D341Med (cell line): ENCODE results near the gene P2RY2.
"Not testable (repeated sequence)": the region's sequence is repeated elsewhere in the genome, so short reads cannot be mapped to it uniquely, and the experiment has no call there.

Experiments used
- DNase-seq: peaks from one replicate; pipeline ENCODE4 v3.0.0; 2012; ENCODE audit warnings: low spot score

Gene P2RY2

DNA sequence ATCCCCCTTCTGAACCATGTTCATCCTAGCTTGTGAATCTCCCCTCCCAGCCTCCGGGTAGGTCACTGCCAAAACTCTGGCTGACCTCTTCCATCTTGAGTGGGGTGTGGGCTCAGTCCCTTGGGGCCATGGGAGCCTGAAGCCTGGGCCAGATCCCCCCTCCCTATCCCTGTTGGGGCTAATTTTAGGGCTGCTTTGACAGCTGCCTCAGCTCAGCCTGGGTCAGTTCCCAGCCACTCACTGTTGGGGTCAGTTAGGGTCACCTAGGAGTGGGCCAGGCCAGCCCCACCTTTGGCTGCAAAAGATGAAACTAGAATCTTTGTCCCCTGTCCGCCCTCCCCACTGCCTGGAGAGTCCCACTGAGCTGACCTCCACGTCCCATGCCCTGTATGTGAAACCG, 29.8 kb upstream of the P2RY2 start:
- no peak for DNase-seq

DNA sequence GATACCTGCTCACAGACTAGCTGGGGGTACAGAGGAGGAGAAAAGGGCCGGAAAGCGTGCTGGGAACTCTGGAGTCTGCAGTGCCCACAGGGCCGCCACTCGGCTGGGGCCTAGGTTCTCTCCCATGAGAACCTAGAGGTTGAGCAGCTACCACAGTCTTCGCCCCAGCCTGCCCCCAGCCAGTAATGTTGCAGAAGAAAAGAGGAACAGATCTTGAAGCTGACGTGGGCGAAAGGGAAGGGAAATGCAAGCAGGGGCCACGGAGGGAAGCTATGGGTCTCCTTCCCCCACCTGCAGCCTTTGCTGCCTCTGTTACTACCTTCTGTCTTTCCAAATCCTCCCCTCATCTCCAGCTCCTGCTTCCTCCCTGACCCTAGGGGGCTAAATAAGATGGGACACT, 28.8 kb upstream of the P2RY2 start:
- no peak for DNase-seq

DNA sequence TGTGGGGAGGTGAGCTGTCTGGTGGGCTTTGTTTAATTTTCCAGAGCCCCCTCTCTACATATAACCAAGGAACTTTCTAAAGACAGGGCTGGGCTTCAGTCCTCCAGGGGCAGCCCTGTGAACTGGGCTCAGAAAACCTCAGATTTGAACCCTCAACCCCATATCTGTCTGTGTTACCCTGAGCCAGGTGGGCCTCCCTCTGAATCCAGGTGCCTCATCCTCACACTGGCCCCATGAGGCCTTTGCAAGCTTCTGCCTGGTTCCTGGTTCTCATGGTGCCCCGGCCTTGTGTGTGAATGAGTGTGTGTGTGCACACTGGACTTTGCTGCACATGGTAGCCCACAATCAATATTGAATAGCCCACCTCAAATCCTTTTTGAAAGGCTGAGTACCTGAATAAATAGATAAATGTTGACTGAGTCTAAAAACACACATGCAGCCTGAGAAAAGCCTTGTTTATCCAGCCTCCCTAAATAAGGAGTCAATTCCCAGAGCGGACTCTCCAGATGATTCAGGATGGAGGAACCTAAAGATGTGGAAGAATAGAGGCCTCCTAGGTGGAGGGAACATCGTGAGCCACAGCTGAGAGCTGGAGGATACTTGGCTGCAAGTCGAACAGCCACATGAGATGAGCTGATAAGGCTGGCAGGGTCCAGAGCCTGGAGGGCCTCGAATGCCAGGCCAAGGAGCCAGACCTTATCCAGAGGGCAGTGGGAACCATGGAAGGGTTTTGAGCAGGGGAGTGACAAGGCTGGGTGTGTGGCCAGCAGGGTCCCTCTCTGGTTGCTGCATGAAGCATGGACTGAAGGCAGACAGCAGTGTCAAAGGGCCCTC, 28.1 kb upstream of the P2RY2 start:
- DNase-seq, result no peak

- no peak for DNase-seq
Measured at GRCh38 chr11:73190557-73190885, 27.6 kb upstream of the P2RY2 start.

GRCh38 chr11:73191151-73191550, 26.9 kb upstream of the P2RY2 start:
- DNase-seq, result no peak

- no peak for DNase-seq
Measured at GRCh38 chr11:73192272-73192671, 25.8 kb upstream of the P2RY2 start.

GRCh38 chr11:73193251-73194033, 24.6 kb upstream of the P2RY2 start:
- DNase-seq, result no peak

DNA sequence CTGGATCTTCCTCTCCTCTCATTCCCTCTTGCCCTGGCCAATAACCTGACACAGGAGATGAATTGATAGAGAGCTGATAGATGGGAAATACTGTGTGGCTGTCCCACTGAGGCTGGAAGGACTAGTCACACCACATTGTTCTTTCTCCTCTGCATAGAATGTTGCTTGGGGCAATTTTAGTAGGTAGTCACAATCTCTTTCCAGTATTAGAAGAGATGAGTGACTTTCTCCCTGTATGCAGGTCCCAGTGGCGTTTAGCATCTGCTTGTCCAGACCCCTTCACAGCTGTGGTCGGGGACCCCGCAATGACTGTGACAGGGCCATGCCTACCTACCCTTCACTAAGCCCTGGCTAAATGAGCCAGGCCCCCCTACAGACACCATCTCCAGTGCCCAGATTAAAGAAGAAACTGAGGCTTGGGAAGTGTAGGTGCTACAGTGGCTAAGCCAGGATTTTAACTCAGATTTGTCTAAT, 24.0 kb upstream of the P2RY2 start:
- no peak for DNase-seq

DNA sequence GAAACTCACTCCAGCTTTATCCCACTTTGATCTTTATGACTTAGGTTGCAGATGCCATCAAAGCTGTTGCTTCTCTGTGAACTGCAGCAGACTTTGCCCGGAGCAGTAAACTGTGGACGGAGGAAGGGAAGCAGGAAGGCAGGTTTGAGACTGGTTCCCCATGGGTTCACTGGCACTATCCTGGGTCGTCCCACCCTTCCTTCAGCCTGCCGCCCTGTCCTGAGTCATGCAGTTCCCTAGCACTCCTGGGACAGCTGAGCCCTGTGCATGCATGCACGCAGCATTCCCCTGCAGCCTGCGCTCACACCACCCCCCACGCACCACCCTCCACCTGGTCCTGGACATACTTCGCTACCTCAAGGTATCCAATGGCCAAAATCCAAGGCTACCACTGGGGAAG, 23.5 kb upstream of the P2RY2 start:
- no peak for DNase-seq

GRCh38 chr11:73195191-73196007, 22.7 kb upstream of the P2RY2 start:
- no peak for DNase-seq

GRCh38 chr11:73196576-73196975, 21.5 kb upstream of the P2RY2 start:
- no peak for DNase-seq

GRCh38 chr11:73197348-73197747, 20.7 kb upstream of the P2RY2 start:
- no peak for DNase-seq

DNA sequence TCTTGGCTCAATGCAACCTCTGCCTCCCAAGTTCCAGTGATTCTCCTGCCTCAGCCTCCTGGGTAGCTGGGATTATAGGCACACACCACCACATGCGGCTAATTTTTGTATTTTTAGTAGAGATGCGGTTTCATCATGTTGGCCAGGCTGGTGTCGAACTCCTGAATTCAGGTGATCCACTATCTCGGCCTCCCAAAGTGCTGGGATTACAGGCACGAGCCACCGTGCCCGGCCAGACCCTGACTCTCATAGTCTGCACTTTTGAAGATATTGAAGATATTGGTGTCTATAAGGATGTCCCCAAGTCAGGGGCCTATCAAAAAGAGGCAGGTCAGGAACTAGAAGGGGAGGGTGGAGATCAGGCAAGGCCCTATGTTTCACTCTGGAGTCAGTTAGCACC, 20.3 kb upstream of the P2RY2 start:
- not testable (repeated sequence) for DNase-seq

GRCh38 chr11:73198677-73199076, 19.4 kb upstream of the P2RY2 start:
- no peak for DNase-seq

- no peak for DNase-seq
Measured at GRCh38 chr11:73199446-73199845, 18.6 kb upstream of the P2RY2 start.

GRCh38 chr11:73200256-73200655, 17.8 kb upstream of the P2RY2 start:
- DNase-seq, result no peak

GRCh38 chr11:73201249-73201648, 16.8 kb upstream of the P2RY2 start:
- peak; percentile 52 for DNase-seq

GRCh38 chr11:73201888-73202780, 15.9 kb upstream of the P2RY2 start:
- no peak for DNase-seq

- no peak for DNase-seq
Measured at GRCh38 chr11:73203322-73203721, 14.8 kb upstream of the P2RY2 start.

DNA sequence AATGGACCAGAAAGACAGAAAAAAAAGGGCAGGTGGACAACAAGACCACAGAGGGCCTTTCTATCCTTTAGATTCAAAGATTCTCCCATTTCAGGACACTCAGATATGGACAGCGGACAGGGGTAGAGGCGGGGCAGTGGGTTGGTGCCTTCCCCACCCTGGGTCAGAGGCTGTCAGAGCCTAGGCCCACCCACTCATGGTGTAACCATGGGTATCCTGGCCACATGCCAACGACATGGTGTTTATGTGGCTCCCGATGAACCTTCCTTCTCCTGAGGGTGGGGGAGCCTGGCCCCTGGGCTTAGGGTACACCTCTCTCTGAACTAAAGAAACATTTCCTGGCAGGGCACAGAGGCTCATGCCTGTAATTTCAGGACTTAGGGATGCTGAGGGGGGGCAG, 14.3 kb upstream of the P2RY2 start:
- DNase-seq, result no peak

DNA sequence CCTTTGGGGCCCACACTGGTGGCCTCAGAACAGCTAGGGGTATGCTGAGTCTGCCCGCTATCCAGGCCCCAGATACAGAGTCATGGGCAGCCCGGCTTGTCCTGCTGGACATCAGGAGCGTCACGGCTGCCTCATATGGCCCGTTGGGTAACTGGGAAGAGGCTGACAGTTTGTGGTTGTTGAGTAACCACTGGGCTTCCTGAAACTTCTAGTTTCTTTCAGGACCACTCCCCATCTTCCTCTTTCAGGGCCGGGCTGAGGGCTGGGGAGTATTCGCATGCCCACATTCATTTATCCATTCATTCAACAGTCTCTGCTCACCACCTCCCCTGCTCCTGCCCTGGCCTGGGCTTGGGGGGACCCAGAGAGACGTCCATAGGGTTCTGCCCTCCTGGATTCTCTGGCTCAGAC, 13.4 kb upstream of the P2RY2 start:
- DNase-seq, result no peak
